Spleen (tissue), 11 donors: ENCODE results near the gene PCNX4. TPM values are rescaled to one million over a fixed set of nuclear protein-coding genes. Genes with fewer than 3 reads are reported as not detected.
"Not testable (repeated sequence)": the region's sequence is repeated elsewhere in the genome, so short reads cannot be mapped to it uniquely, and the experiment has no call there.

Source experiments
- DNase-seq: peaks from one replicate; pipeline ENCODE4 v3.0.0-alpha.2; 2020
- H3K27ac ChIP-seq, 8 donors: fragments of 200-600 bp; sonication (generic) in 7 of 8; 1 replicate in 4 of 8; 2 replicates in 4 of 8; pipeline versions ENCODE4 v1.5.0 to v1.8.0; 2016 to 2021; ENCODE audit warnings: inconsistent platforms in 4 of 8, mild to moderate bottlenecking in 4 of 8, moderate library complexity in 1 of 8
- H3K27me3 ChIP-seq, 7 donors: fragments of 200-600 bp; sonication (generic) in 6 of 7; replicated peaks in 1 of 7; 1 replicate in 4 of 7; 2 replicates in 3 of 7; pipeline versions ENCODE4 v1.5.0 to v1.8.0; 2016 to 2021; ENCODE audit warnings: inconsistent platforms in 3 of 7, mild to moderate bottlenecking in 1 of 7
- H3K36me3 ChIP-seq, 6 donors: fragments of 200-600 bp; sonication (generic) in 5 of 6; 1 replicate in 4 of 6; 2 replicates in 2 of 6; pipeline versions ENCODE4 v1.5.0 to v1.8.0; 2016 to 2021; ENCODE audit warnings: inconsistent platforms in 2 of 6
- H3K4me1 ChIP-seq, 6 donors: fragments of 200-600 bp; sonication (generic) in 5 of 6; 1 replicate in 3 of 6; 2 replicates in 3 of 6; pipeline versions ENCODE4 v1.5.0 to v1.8.0; 2016 to 2021; ENCODE audit warnings: inconsistent platforms in 3 of 6
- H3K4me3 ChIP-seq, 8 donors: fragments of 200-600 bp; sonication (generic) in 7 of 8; 1 replicate in 4 of 8; 2 replicates in 4 of 8; pipeline versions ENCODE4 v1.5.0 to v1.8.0; 2016 to 2021; ENCODE audit warnings: inconsistent platforms in 4 of 8, mild to moderate bottlenecking in 4 of 8, moderate library complexity in 2 of 8
- H3K9me3 ChIP-seq, 8 donors: fragments of 200-600 bp; sonication (generic) in 7 of 8; 1 replicate in 4 of 8; 2 replicates in 4 of 8; pipeline versions ENCODE4 v1.5.0 to v1.8.0; 2016 to 2021; ENCODE audit warnings: inconsistent platforms in 4 of 8
- POLR2A ChIP-seq, 3 donors: fragments of 450-650 bp; IDR thresholded peaks; one replicate each; pipeline ENCODE4 v1.5.1; 2017; ENCODE audit warnings: antibody characterized with exemption in 3 of 3, mild to moderate bottlenecking in 1 of 3
- POLR2AphosphoS5 ChIP-seq, 3 donors: sonication (generic); formaldehyde crosslinking; IDR thresholded peaks; one replicate each; pipeline ENCODE4 v1.5.1; 2017; ENCODE audit warnings: antibody characterized with exemption in 3 of 3
- WGBS, 5 donors: extraction: QIAGEN DNeasy Blood & Tissue Kit in 3 of 5; methylation state at CpG; one replicate each; pipeline versions ENCODE4 v1.1.5 to v1.1.7; 2013 to 2018; 5-methylcytosine and 5-hydroxymethylcytosine counted together
- intact Hi-C: fragments of 100-400 bp; cut with DNase I; formaldehyde crosslinking; loops from one replicate; pipeline ENCODE4 v1.15.0; 2023; ENCODE audit warnings: low total_unique reads
- polyA plus RNA-seq, 3 donors: library from polyadenylated mRNA; stranded (reverse); fragments of 200-250 nt; gene quantifications; one replicate each; pipeline ENCODE4 v1.2.1, GENCODE V29; 2013
- total RNA-seq, 7 donors: library from RNA; depleted of rRNA in 3 of 7; stranded (reverse); fragments of >200 nt in 3 of 7; fragmentation: NEBNext Ultra II Directional in 4 of 7; extraction: Animal tissue kit (Norgen Biotek cat#: 25700) in 4 of 7; gene quantifications; one replicate each; pipeline versions ENCODE4 v1.1.0 to v1.2.1, GENCODE V29; 2016 to 2021
- TF ChIP-seq, protein P1 (sequence below), 11 experiments: fragments of 200-600 bp in 7 of 11; fragments of 450-650 bp in 4 of 11; sonication (generic) in 4 of 11; IDR thresholded peaks in 8 of 11; conservative IDR thresholded peaks in 3 of 11; 1 replicate in 7 of 11; 2 replicates in 4 of 11; pipeline versions ENCODE4 v1.4.0 to v1.8.0; 2016 to 2021; ENCODE audit warnings: antibody characterized with exemption in 11 of 11, inconsistent platforms in 4 of 11, mild to moderate bottlenecking in 1 of 11
- donor health status: healthy with polysubstance abuse.
- donor health status: DM: no; HTN: no; CAD: no; lungs with moderate emphysema.
- donor health status: DM: no; HTN: no; CAD: no.
- donor health status: Bipolar disorder and iron deficiency.
- donor health status: healthy.
- donor health status: DM: no; HTN: no; CAD: no.
- donor health status: DM: yes; HTN: yes; CAD: no.

PCNX4 gene
- total and polyA plus RNA-seq, 10 donors: 11.5 to 102 (median 41.2) TPM

DNA sequence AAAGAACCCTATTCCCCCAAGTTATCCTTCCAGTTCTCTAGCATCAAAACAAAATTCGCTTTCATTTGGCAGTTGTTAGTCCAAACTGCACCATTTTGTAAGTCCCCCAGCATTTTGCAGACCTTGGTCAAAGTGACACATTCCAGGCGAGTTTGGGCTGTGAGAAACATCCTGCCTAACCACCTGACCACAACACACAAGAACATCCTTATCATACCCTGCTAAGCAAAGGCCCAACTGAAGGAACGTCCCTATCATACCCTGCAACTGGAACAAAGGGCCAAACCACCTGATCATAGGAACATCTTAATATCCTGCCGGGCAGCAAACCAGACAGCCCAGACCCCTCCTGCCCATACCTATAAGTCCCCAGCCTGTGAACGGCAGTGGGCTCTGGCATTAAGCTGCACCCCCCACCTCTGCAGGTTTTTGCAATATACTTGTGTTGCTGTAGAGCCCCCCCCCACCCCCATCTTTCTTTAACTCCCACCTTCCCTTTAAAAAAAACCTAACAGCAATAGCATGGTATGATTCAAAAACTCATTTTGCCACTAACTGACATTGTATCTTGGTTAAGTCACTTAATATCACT is 2.7 kb downstream of the PCNX4 start:
- Histone ChIP-seq H3K27ac (peak overlapping the region in 2 of 8 donors; percentile 98 to 99), H3K36me3 (peaks cover 0 to 18% (median 2%) of the 10 kb centered on the region in 6 donors), H3K9me3 (no peaks in the 10 kb centered on the region), H3K4me3 (peak overlapping the region in 1 of 8 donors; percentile 20), H3K27me3 (no peaks in the 10 kb centered on the region), H3K4me1 (peaks cover 18 to 47% (median 37%) of the 10 kb centered on the region in 6 donors)
- peak; percentile 63 for DNase-seq
- TF ChIP-seq, protein P1, sequence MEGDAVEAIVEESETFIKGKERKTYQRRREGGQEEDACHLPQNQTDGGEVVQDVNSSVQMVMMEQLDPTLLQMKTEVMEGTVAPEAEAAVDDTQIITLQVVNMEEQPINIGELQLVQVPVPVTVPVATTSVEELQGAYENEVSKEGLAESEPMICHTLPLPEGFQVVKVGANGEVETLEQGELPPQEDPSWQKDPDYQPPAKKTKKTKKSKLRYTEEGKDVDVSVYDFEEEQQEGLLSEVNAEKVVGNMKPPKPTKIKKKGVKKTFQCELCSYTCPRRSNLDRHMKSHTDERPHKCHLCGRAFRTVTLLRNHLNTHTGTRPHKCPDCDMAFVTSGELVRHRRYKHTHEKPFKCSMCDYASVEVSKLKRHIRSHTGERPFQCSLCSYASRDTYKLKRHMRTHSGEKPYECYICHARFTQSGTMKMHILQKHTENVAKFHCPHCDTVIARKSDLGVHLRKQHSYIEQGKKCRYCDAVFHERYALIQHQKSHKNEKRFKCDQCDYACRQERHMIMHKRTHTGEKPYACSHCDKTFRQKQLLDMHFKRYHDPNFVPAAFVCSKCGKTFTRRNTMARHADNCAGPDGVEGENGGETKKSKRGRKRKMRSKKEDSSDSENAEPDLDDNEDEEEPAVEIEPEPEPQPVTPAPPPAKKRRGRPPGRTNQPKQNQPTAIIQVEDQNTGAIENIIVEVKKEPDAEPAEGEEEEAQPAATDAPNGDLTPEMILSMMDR (IDR thresholded peaks at IDR 0.05 in 8 of 11, conservative IDR thresholded peaks at IDR 0.05 in 3 of 11): no peak
- TF ChIP-seq POLR2A (IDR thresholded peaks at IDR 0.05) (no peak), POLR2AphosphoS5 (IDR thresholded peaks at IDR 0.05) (no peak)
- 55 to 66% (median 60%) methylated on average over 5 of the region's 5 CpGs for WGBS, 5 donors
- intact Hi-C loops: loop anchor here (5.0 to 10.0 kb wide), 2 partner anchors 68 to 610 kb away; partner anchors contain the start of genes JKAMP and L3HYPDH

DNA sequence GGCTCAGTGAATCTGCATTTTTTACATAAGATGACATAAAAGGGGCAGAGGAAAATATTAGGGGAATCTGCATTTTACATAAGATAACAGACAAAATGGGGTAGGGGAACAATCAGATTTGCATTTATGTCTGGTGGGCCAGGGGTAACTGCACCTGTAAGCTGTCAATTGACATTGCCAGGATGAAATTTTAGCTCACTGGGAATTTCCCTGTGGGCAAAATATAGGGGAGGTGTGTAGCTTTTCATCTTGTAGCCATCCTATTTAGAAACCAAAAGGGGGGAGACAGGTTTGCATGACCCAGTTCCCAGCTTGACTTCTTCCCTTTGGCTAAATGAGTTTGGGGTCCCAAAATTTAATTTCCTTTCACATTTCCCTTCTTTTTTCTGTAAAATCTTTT is 3.5 kb downstream of the PCNX4 start:
- intact Hi-C loops: loop anchor here (5.0 to 10.0 kb wide), 2 partner anchors 152 to 610 kb away; partner anchors contain the start of genes JKAMP, L3HYPDH and PPM1A
- H3K4me1 ChIP-seq: peaks cover 18 to 55% (median 40%) of the 10 kb centered on the region in 6 donors

DNA sequence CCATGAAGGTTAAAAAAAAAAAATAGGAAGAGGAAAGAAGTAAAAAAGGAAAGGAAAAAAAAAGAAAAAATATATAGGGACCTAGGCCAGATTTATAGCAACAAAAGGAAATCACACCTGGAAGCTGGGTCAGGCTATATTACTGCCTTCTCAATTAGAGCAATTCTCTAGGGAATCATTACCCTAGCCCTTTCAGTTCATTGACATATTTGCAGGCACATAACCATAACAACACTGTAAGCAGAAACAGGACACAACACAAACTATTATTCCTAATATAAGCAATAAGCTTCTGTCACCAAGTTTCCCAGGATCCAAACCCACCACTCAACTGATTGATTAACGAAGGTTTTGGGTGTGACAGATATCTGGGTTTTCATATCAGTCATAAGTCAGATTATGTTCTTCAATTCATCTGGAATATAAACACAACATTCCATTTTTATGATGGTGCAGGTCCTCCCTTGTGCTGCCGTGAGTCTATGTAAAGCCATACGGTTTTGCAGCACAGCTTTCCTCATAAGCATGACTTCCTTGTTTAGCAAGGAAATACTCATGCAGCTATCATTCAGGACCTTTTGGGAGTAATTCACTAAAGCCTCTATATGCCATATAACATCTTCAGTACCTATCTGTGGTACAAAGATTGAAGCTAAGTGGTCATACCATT is 4.2 kb downstream of the PCNX4 start:
- DNase-seq: no peak
- WGBS, 5 donors: 42 to 78% (median 52%) methylated on average over 3 of the region's 3 CpGs
- Histone ChIP-seq H3K4me1 (peaks cover 18 to 52% (median 39%) of the 10 kb centered on the region in 6 donors), H3K27me3 (no peaks in the 10 kb centered on the region), H3K36me3 (peaks cover 0 to 18% (median 2%) of the 10 kb centered on the region in 6 donors), H3K27ac (no peak overlapping the region), H3K9me3 (no peaks in the 10 kb centered on the region), H3K4me3 (no peak overlapping the region)
- intact Hi-C loops: loop anchor here (5.0 to 10.0 kb wide), 2 partner anchors 151 to 611 kb away; partner anchors contain the start of genes JKAMP, L3HYPDH and PPM1A
- TF ChIP-seq, protein P1 (IDR thresholded peaks at IDR 0.05 in 8 of 11, conservative IDR thresholded peaks at IDR 0.05 in 3 of 11): no peak
- no peak for TF ChIP-seq POLR2AphosphoS5 (IDR thresholded peaks at IDR 0.05)
- no peak for TF ChIP-seq POLR2A (IDR thresholded peaks at IDR 0.05)

More for the DNA sequence above, 3.5 kb downstream of the PCNX4 start:
- no peak overlapping the region for H3K27ac ChIP-seq
- H3K9me3 ChIP-seq: no peaks in the 10 kb centered on the region
- H3K27me3 ChIP-seq: no peaks in the 10 kb centered on the region
- TF ChIP-seq, protein P1 (IDR thresholded peaks at IDR 0.05 in 8 of 11, conservative IDR thresholded peaks at IDR 0.05 in 3 of 11): no peak
- TF ChIP-seq POLR2A (IDR thresholded peaks at IDR 0.05) (no peak), POLR2AphosphoS5 (IDR thresholded peaks at IDR 0.05) (no peak)
- peaks cover 0 to 18% (median 2%) of the 10 kb centered on the region in 6 donors for H3K36me3 ChIP-seq
- no peak overlapping the region for H3K4me3 ChIP-seq
- no peak for DNase-seq

DNA sequence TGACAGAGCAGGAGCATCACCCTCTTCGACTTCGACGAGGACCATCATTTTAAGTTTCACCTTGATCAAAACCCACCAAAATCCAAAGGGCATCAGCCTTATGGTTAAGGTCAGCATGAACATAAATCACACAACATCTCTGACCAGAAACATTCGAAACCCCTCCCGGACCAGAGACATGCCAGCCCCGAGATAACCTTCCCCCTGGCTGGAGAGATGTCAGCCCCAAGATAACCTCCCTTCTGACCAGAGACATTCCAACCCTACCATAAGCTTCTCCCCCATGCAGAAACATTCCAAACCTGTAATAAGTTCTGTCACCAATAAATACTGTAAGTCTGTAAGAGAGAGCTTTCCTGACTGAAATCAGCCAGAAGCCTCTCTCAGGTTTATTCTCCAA is 6.3 kb downstream of the PCNX4 start:
- DNase-seq: no peak
- Histone ChIP-seq H3K4me1 (peaks cover 16 to 52% (median 36%) of the 10 kb centered on the region in 6 donors), H3K27me3 (no peaks in the 10 kb centered on the region), H3K9me3 (no peaks in the 10 kb centered on the region), H3K36me3 (peaks cover 0 to 18% (median 2%) of the 10 kb centered on the region in 6 donors), H3K27ac (no peak overlapping the region), H3K4me3 (no peak overlapping the region)
- 86 to 95% (median 93%) methylated on average over 6 of the region's 6 CpGs for WGBS, 5 donors
- intact Hi-C loops: loop anchor here (5.0 to 10.0 kb wide), 2 partner anchors 149 to 613 kb away; partner anchors contain the start of genes JKAMP, L3HYPDH and PPM1A
- TF ChIP-seq POLR2AphosphoS5 (IDR thresholded peaks at IDR 0.05): no peak
- TF ChIP-seq, protein P1 (IDR thresholded peaks at IDR 0.05 in 8 of 11, conservative IDR thresholded peaks at IDR 0.05 in 3 of 11): no peak
- no peak for TF ChIP-seq POLR2A (IDR thresholded peaks at IDR 0.05)

GRCh38 chr14:60099855-60100254 is 8.1 kb downstream of the PCNX4 start:
- not testable (repeated sequence) for H3K27ac ChIP-seq, DNase-seq, H3K27me3 ChIP-seq, H3K4me3 ChIP-seq, H3K9me3 ChIP-seq
- 85 to 91% (median 90%) methylated on average over 7 of the region's 7 CpGs for WGBS, 5 donors
- intact Hi-C loops: loop anchor here (5.0 to 10.0 kb wide), 2 partner anchors 147 to 615 kb away; partner anchors contain the start of genes JKAMP, L3HYPDH and PPM1A
- peaks cover 0 to 40% (median 19%) of the 10 kb centered on the region in 6 donors for H3K4me1 ChIP-seq
- peaks cover 0 to 18% (median 2%) of the 10 kb centered on the region in 6 donors for H3K36me3 ChIP-seq
